ENCODE measurements around the gene SLC17A5. TPM values are rescaled to one million over a fixed set of nuclear protein-coding genes. Genes with fewer than 3 reads are reported as not detected.
"Not testable (repeated sequence)": the region's sequence is repeated elsewhere in the genome, so short reads cannot be mapped to it uniquely, and the experiment has no call there.

The SLC17A5 gene
- total RNA-seq, 2 donors from 2014 or later: 9.1 to 12.7 TPM

DNA sequence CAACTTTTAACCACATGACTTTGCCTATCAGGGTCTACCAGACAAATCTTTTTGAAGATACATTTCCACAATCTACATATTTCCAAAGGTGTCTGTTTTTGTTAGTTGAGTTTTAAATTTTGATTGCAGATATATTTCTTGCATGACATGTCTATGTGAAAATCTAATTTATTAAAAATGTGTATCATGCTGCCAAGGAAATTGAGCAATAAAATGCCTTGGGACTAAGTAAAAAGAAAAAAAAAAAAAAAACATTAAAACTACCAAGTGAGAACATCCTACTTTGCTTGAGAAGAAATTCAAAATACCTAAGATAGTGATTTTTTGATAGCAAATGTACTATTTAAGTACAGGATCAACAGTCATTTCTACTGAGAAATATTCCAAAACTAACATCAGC is 17.7 kb downstream of the SLC17A5 start:
- intact Hi-C loops (cut with DNase I): no loop called here
- peak in 1 of 2 donors; percentile 53 for ATAC-seq

DNA sequence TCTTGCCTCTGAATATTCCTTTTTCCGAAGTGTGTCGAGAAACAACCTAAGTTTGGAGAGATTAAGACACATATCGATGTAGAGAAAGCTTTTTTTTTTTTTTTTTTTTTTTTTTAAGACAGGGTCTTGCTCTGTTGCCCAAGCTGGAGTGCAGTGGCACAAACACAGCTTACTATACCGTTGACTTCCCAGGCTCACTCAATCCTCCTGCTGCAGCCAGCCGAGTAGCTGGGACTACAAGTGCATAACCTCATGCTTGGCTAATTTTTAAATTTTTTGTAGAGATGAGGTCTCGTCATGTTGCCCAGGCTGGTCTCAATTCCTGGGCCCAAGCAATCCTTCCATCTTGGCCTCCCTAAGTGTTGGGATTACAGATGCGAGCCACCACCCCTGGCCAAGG is 21.4 kb downstream of the SLC17A5 start:
- intact Hi-C loops (cut with DNase I): no loop called here

More for the DNA sequence above, 17.7 kb downstream of the SLC17A5 start:
- no peak for DNase-seq

DNA sequence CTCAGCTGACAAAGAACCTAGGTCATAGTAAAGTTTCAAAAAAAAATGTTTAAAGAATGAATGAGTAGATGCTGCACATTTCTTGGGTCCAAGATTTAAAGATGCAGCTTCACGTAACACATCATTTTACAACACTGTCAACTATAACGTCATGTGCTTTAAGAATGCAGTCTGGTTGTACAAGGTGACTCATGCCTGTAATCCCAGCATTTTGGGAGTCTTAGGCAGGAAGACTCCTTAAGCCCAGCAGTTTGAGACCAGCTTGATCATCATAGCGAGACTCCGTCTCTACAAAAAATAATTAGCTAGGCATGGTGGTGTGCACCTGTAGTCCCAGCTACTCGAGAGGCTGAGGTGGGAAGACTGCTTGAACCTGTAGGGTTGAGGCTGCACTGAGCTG is 21.9 kb downstream of the SLC17A5 start:
- DNase-seq (no peak), ATAC-seq (no peak)
- intact Hi-C loops (cut with DNase I): no loop called here

More for the DNA sequence above, 21.4 kb downstream of the SLC17A5 start:
- ATAC-seq: no peak
- DNase-seq: no peak

DNA sequence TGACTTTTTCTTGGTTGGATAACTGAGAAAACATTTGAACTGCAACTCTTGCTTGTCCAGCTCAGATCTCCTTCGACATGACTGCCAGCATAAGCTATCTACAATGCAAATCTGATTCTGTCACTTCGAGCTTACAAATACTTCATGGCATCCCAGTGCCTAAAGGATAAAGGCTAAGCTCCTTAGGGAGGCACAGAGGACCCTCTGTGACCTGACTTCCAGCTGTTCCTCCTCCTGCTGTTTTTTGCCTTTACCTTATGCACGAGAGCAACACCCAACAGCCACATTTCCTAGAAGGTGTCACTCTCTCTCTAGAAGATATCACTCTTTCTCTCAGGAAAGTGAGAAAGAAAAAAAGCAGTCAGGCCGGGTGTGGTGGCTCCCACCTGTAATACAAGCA is 23.4 kb downstream of the SLC17A5 start:
- no peak for DNase-seq

DNA sequence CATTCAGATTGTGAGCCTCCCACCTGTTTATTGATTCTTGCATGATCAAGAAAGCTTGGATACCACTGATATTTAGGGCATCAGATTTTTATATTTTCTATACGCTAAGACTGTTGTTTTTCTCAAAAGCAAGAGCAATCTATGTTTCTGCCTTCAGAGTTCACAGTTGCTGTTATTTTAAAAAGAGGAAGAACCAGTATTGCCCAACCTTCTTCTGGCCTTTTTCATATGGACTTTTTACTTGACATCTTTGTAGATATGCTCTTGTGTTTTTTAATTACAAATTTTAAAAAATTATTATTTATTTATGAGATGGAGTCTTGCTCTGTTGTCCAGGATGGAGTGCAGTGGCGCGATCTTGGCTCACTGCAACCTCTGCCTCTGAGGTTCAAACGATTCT is 28.9 kb downstream of the SLC17A5 start:
- DNase-seq (no peak), ATAC-seq (no peak)
- intact Hi-C loops (cut with DNase I): loop anchor here in 1 of 2 donors (5.0 kb wide), 1 partner anchor 128 kb away; no protein-coding TSS in a partner anchor

More for the DNA sequence above, 23.4 kb downstream of the SLC17A5 start:
- ATAC-seq: no peak
- intact Hi-C loops (cut with DNase I): no loop called here

DNA sequence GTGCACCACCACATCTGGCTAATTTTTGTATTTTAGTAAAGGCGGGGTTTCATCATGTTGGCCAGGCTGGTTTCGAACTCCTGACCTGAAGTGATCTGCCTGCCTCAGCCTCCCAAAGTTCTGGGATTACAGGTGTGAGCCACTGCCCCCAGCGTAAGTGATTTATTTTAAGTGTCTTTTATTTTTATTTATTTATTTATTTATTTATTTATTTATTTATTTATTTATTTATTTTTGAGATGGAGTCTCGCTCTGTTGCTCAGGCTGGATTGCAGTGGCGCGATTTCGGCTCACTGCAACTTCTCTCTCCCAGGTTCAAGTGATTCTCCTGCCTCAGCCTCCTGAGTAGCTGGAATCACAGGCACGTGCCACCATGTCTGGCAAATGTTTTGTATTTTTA is 30.3 kb downstream of the SLC17A5 start:
- intact Hi-C loops (cut with DNase I); ATAC-seq; DNase-seq: not testable (repeated sequence)

DNA sequence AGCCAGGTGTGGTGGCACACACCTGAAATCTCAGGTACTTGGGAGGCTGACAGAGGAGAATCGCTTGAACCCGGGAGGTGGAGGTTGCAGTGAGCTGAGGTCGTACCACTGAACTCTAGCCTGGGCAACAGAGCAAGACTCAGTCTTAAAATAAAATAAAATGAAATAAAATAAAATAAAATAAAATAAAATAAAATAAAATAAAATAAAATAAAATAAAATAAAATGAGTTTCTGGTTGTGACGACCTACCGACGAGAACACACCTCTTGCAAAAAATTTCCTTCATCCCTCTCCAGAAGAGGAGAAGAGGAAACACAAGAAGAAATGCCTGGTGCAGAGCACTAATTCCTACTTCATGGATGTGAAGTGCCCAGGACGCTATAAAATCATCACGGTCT is 35.7 kb downstream of the SLC17A5 start:
- intact Hi-C loops (cut with DNase I); DNase-seq; ATAC-seq: not testable (repeated sequence)

DNA sequence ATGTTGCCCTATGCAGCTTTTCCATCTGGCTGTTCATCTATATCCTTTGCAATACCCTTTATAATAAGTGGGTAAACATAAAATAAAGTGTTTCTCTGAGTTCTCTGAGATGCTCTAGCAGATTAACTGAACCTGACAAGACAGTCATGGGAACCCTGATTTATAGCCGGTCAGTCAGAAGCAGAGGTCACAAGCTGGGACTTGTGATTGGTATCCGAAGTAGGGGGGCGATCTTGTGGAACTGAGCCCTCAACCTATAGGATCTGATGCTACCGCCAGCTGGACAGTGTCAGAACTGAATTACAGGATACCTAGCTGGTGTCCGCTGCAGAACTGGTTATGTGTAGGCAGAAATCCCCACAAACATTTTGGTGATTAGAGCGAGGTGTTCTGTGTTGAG is 39.0 kb downstream of the SLC17A5 start:
- ATAC-seq (no peak), DNase-seq (no peak)
- intact Hi-C loops (cut with DNase I): loop anchor here in 1 of 2 donors (5.0 kb wide), 1 partner anchor 103 kb away; no protein-coding TSS in a partner anchor

DNA sequence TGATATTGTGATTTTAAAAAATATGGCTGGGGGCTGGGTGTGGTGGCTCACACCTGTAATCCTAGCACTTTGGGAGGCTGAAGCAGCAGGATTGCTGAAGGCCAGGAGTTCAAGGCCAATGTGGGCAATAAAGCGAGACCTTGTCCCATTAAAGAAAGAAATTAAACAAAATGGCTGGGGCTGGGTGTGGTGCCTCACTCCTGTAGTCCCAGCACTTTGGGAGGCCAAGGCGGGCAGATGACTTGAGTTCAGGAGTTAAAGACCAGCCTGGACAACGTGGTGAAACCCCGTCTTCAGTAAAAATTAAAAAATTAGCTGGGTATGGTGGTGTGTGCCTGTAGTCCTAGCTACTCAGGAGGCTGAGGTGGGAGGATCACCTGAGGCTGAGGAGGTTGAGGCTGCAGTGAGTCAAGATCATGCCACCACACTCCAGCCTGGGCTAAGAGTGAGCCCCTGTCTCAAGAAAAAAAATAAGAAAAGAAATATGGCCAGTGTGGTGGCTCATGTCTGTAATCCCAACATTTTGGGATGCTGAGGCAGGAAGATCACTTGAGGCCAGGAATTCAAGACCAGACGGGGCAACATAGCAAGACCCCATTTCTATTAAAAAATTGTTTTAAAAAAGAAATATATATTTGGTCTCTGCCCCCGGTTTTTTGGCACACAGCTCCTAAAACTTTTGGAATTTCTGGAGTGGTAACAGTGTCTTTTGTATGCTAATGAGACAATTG is 39.8 kb downstream of the SLC17A5 start:
- intact Hi-C loops (cut with DNase I): loop anchor here in 1 of 2 donors (5.0 kb wide), 1 partner anchor 102 kb away; no protein-coding TSS in a partner anchor
- DNase-seq: no peak
- ATAC-seq: no peak

DNA sequence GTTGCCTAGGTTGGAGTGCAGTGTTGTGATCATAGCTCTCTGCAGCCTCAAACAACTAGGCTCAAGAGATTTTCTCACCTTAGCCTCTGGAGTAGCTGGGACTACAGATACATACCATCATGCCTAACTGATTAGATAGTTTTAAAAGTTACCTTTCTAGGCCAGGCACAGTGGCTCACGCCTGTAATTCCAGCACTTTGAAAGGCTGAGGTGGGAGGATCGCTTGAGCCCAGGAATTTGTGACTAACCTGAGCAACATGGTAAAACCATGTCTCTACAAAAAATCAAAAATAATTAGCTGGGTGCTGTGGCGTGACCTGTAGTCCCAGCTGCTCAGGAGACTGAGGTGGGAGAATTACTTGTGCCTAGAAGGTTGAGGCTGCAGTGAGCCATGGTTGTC is 41.2 kb downstream of the SLC17A5 start:
- DNase-seq (no peak), ATAC-seq (no peak)
- intact Hi-C loops (cut with DNase I): loop anchor here in 1 of 2 donors (5.0 kb wide), 1 partner anchor 100 kb away; no protein-coding TSS in a partner anchor

DNA sequence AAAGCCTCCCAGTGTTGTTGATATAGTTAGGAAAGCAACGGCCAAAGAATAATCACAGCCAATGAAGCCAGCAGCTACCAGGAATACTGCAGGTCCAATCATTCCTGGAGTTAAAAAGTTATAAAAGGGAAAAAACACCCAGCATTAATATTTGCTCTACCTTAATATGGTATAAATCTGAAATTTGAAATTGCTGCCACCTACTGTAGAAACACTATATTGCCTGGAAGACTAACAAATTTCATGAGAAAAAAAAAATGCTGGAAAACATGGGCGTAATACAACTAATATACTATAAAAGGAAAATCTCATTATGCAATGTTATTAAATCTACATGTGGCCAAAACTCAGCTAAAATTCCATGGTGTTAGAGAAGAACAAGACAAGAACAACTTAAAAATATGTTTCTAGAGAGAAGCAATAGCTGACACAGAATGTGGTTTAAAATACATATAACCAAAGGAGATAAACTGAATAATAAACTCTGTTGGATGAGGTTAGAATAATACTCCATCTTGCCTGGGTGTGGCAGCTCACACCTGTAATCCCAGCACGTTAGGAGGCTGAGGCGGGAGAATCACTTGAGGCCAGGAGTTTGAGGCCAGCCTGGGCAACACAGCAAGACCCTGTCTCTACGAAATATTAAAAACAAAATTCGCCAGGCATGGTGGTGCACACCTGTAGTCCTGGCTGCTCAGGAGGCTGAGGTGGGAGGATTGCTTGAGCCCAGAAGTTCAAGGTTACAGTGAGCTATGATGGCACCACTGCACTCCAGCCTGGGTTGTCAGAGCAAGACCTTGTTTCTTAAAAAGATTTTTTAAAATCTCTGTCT is 43.1 kb downstream of the SLC17A5 start:
- ATAC-seq (peak; percentile 59 to 61), DNase-seq (no peak)
- intact Hi-C loops (cut with DNase I): loop anchor here (2.0 to 5.0 kb wide), 2 partner anchors 94 to 98 kb away; no protein-coding TSS in a partner anchor

DNA sequence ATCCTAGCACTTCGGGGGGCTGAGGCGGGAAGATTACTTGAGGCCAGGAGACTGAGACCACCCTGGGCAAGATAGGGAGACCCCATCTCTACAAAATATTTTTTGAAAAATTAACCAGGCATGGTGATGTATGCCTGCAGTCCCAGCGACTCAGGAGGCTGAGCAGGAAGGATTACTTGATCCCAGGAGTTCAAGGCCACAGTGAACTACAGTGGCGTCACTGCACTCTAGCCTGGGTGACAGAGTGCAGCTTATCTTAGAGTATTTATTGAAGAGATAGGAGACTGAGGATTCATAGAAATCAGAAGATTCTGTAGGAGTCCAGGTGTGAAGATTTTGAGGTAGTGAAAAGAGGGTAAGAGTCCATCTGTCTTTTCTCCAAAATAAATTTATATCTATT is 45.0 kb downstream of the SLC17A5 start:
- intact Hi-C loops (cut with DNase I): no loop called here
- DNase-seq: no peak
- no peak for ATAC-seq

DNA sequence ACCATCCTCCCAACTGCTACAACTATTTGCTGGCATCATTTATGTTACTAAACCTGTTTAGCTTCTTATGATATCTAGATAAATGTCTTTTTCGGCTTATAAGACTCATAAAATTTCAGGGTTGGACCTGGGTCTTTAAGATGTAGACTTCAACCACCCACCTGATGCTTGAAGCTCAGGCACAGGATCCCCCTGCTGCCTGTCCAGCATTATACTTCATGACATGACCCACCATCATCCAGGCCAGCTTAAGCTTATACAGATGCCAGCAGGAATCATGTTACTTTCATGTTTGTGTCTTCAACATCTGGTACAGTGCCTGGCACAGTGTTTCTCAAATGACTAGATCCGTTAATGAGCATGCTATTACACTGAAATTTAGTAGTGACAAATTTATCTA is 47.4 kb downstream of the SLC17A5 start:
- intact Hi-C loops (cut with DNase I): no loop called here
- no peak for DNase-seq
- ATAC-seq: no peak

DNA sequence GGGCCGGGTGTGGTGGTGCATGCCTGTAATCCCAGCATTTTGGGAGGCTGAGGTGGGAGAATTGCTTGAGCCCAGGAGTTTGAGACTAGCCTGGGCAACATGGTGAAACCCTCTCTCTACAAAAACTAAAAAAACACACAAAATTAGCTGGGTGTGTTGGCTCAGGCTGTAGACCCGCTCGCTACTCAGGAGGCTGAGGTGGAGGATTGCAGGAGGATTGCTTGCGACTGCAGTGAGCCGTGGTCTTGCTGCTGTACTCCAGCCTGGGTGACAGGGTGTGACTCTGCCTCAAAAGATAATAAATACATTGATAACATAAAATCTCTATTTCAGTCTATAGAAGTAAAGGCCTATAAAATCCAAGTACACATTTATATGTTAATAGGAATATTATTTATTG is 49.3 kb downstream of the SLC17A5 start:
- intact Hi-C loops (cut with DNase I): no loop called here
- DNase-seq (no peak), ATAC-seq (no peak)

DNA sequence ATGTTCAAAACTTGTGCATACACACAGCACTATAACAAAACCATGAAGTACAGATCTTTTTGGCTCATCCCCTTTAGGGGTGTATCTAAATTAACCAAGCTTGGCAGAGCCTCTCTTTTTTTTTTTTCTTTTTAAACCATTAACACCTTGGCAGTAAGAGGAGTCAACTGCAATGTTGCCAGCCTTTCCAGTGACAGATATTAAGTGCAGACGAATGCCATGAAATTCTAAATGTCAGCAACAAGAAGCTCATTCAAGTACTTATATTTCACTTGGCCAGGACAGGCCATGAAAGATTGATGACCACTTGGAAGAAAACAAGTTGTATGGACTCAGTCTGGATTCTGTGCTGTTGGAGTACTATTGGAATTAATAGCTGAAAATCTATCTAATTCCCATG is 49.8 kb downstream of the SLC17A5 start:
- intact Hi-C loops (cut with DNase I): no loop called here
- DNase-seq: no peak
- peak; percentile 68 to 76 for ATAC-seq

DNA sequence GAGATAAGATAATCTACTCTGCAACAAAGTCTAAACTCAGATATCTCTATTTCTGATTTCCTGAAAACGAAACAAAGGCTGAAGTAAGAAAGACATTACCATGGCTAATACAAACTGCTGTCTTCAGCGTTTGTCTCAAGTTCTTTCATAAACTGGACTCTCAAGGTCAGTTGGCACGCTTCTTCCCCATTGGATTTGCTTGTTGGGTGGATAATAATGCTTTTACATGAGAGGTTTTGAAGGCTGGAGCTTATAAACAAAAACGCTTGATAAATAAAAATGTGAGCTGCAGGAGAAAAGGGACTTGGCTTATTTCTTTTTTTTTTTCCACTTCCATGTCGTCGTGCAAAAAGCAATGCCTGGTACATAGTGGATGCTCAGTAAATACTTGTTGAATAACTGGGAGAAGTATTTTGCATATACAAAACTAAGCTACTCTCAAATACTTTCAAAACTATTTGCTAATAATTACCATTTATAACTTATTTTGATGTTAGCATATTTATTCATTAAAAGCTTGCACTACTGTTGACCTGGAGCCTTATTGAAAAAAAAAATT is 67.3 kb downstream of the SLC17A5 start:
- ATAC-seq (peak; percentile 48 to 58), DNase-seq (no peak)
- intact Hi-C loops (cut with DNase I): no loop called here

DNA sequence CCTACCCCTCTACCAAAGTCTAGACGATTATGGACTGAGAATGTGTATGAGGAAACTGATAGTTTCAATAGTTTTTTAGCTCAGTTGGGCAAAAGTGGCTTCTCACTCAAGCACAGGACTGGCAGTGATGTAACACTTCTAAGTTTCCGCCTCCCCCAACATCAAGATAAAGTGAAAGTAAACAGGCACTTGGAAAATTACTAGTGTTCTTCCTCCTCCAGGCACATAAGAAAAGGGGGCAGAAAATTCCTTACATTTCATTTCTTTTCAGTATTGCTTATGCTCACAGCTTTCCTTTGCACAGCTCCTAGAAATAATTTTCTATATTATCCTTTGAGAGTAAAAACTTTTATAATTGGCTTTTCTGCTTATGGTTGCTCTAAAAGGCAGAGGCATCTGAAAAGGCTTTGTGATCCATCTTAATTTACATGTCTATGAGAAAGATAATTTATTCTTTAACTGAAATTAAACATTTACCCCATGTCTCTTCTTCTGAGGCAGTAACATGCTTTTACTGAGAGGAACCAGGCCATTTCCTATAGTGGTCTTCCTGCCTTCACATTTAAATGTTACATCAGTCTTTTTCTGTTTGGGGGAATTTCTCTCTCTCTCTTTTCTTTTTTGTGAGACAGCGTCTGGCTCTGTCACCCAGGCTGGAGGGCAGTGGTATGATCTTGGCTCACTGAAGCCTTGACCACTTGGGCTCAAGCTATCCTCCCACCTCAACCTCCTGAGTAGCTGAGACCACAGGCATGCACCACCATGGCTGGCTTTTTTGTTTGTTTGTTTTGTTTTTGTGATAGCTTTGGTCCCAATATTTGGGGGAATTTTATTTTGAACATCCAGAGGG is 68.0 kb downstream of the SLC17A5 start:
- DNase-seq: no peak
- ATAC-seq: peak; percentile 79 to 80
- intact Hi-C loops (cut with DNase I): no loop called here

DNA sequence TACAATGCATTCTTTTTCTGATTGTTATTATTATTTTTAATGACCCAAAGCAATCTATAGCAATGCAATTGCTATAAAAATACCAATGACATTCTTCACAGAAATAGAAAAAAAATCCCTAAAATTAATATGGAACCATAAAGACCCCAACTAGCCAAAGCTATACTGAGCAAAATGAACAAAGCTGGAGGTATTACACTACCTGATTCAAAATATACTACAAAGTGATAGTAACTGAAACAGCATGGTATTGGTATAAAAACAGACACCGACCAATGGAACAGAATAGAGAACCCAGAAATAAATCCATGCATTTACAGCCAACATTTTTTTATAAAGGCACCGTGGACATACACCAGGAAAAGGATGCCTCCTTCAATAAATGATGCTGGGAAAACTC is 72.5 kb downstream of the SLC17A5 start:
- intact Hi-C loops (cut with DNase I): loop anchor here in 1 of 2 donors (2.0 kb wide), 1 partner anchor 60 kb away; the partner anchor contains the start of gene EEF1A1
- ATAC-seq (no peak), DNase-seq (no peak)
